Fibroblast of lung (primary cell): ENCODE results near the gene MOCS3. TPM values are rescaled to one million over a fixed set of nuclear protein-coding genes. Genes with fewer than 3 reads are reported as not detected.
A peak's percentile ranks its signal among the peaks of the same experiment; 100 is the strongest.

ENCODE experiments used
- DNase-seq, 2 donors: peaks; one replicate each; pipeline versions ENCODE4 v3.0.0 to v3.0.0-alpha.2; 2010; ENCODE audit warnings: low read depth in 2 of 2
- H2AFZ ChIP-seq: 2 replicates; pipeline ENCODE4 v1.5.1; 2012; ENCODE audit warnings: low read length, control low read depth, inconsistent platforms
- H3K27ac ChIP-seq: 2 replicates; pipeline ENCODE4 v1.5.1; 2011; ENCODE audit warnings: low read length, control low read depth; ENCODE audit not compliant: insufficient read depth
- H3K27me3 ChIP-seq: 2 replicates; pipeline ENCODE4 v1.5.1; 2011; ENCODE audit warnings: mild to moderate bottlenecking, low read length; ENCODE audit not compliant: control insufficient read depth, insufficient read depth
- H3K36me3 ChIP-seq: 2 replicates; pipeline ENCODE4 v1.5.1; 2011; ENCODE audit warnings: low read length; ENCODE audit not compliant: control insufficient read depth, insufficient read depth
- H3K4me1 ChIP-seq: 2 replicates; pipeline ENCODE4 v1.5.1; 2011; ENCODE audit warnings: low read length; ENCODE audit not compliant: control insufficient read depth, insufficient read depth; ENCODE audit errors: extremely low read depth
- H3K4me2 ChIP-seq: 2 replicates; pipeline ENCODE4 v1.5.1; 2011; ENCODE audit warnings: low read length, control low read depth; ENCODE audit not compliant: insufficient read depth; ENCODE audit errors: extremely low read depth
- H3K4me3 ChIP-seq, 4 experiments: fragments of 200-600 bp in 1 of 4; sonication (generic) in 1 of 4; replicated peaks in 1 of 4; 2 replicates each; pipeline ENCODE4 v1.5.1; 2011 to 2016; ENCODE audit warnings: low read length in 4 of 4, low read depth in 3 of 4, mild to moderate bottlenecking in 3 of 4, control low read depth in 2 of 4, inconsistent platforms in 1 of 4, mixed read lengths in 1 of 4; ENCODE audit not compliant: insufficient read depth in 1 of 4; ENCODE audit errors: control extremely low read depth in 1 of 4
- H3K79me2 ChIP-seq: 2 replicates; pipeline ENCODE4 v1.5.1; 2012; ENCODE audit warnings: mild to moderate bottlenecking, low read length, inconsistent platforms; ENCODE audit not compliant: control insufficient read depth, insufficient read depth
- H3K9ac ChIP-seq: 2 replicates; pipeline ENCODE4 v1.5.1; 2011; ENCODE audit warnings: mild to moderate bottlenecking, low read length, control low read depth; ENCODE audit not compliant: insufficient read depth
- H3K9me3 ChIP-seq: 2 replicates; pipeline ENCODE4 v1.5.1; 2012; ENCODE audit warnings: low read depth, low read length; ENCODE audit not compliant: control insufficient read depth, insufficient read depth
- H4K20me1 ChIP-seq: 2 replicates; pipeline ENCODE4 v1.5.1; 2011; ENCODE audit warnings: low read length; ENCODE audit not compliant: control insufficient read depth, insufficient read depth; ENCODE audit errors: extremely low read depth
- EZH2 ChIP-seq: IDR thresholded peaks from 2 replicates; pipeline ENCODE4 v1.5.1; 2012; ENCODE audit warnings: low read length, control low read depth, mild to moderate bottlenecking; ENCODE audit errors: missing control alignments
- polyA plus RNA-seq, 2 donors: library from polyadenylated mRNA; depleted of rRNA in 1 of 2; stranded (reverse) in 1 of 2; unstranded in 1 of 2; fragments of >200 nt; gene quantifications; 2 replicates each; pipeline ENCODE4 v1.2.1, GENCODE V29; 2011 to 2012; ENCODE audit warnings: missing spikeins in 1 of 2
- total RNA-seq: library from RNA; depleted of rRNA; stranded (reverse); fragments of >200 nt; gene quantifications from 2 replicates; pipeline ENCODE4 v1.2.1, GENCODE V29; 2014
- TF ChIP-seq, protein P1 (sequence below), 2 donors: IDR thresholded peaks in 1 of 2; conservative IDR thresholded peaks in 1 of 2; 1 replicate in 1 of 2; 2 replicates in 1 of 2; pipeline ENCODE4 v1.5.1; 2011 to 2012; ENCODE audit warnings: low read length in 2 of 2, control low read depth in 1 of 2, inconsistent platforms in 1 of 2, low read depth in 1 of 2, mild to moderate bottlenecking in 1 of 2

MOCS3 gene
- total and polyA plus RNA-seq, 2 donors (not counting 1 experiment from before 2014, with no cell fraction given): 3.7 to 10.1 TPM

DNA sequence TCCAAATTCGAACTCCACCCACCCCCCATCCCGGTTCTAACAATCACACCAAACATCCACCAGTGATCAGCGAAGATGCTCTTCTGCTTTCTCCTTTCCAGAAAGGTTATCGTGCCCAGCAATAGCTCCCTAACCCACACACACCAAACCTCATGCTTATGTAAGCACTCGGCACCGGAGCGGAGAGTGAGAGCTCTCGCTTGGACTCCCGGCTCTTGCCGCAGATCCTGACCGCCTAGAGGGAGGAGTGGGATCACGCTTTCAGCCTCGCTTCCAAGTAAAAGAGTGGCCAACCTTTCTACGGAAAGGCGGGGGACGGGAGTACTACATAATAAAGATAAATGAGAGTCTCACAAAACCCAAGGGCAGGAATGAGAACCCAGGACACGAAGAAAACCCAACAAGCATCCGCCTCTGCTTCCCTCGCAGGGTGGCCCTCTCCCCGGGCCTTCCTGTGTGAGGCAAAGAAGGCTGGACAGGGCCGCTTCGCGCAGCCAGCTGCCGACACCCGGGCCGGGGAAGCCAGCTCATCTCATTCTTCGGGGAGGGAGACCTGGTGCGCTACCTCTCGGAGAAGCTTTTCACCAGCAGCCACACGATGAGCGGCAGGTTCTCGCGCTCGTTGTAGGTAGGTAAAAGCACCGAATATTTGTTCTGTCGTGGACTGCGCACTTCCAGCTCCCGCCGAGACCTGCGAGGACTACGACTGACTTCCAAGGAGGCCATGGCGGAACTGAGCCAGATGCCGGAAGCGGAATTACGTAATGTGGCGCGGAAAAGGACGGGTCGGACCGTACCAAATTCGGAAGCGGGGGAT, 612 bp upstream of the MOCS3 start, which contains the start of gene DPM1:
TSS of gene DPM1 (minus strand) at position 735 of the 817 bp plus-strand sequence. CDS start at position 726, 9 bp downstream.
- H3K79me2 ChIP-seq: peaks cover 73% of the 10 kb centered on the region

GRCh38 chr20:50959543-50960126, 1.0 kb downstream of the MOCS3 start:
- no peak for DNase-seq
- H3K4me3 ChIP-seq: peak overlapping the region; percentile 55 to 97 (median 84)
- peak overlapping the region; percentile 97 for H3K9ac ChIP-seq
- peaks cover 58% of the 10 kb centered on the region for H3K79me2 ChIP-seq
- TF ChIP-seq EZH2: no peak
- TF ChIP-seq, protein P1, sequence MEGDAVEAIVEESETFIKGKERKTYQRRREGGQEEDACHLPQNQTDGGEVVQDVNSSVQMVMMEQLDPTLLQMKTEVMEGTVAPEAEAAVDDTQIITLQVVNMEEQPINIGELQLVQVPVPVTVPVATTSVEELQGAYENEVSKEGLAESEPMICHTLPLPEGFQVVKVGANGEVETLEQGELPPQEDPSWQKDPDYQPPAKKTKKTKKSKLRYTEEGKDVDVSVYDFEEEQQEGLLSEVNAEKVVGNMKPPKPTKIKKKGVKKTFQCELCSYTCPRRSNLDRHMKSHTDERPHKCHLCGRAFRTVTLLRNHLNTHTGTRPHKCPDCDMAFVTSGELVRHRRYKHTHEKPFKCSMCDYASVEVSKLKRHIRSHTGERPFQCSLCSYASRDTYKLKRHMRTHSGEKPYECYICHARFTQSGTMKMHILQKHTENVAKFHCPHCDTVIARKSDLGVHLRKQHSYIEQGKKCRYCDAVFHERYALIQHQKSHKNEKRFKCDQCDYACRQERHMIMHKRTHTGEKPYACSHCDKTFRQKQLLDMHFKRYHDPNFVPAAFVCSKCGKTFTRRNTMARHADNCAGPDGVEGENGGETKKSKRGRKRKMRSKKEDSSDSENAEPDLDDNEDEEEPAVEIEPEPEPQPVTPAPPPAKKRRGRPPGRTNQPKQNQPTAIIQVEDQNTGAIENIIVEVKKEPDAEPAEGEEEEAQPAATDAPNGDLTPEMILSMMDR (conservative IDR thresholded peaks at IDR 0.05 in 1 of 2, IDR thresholded peaks at IDR 0.05 in 1 of 2; ENCODE audit: low read depth in 1 of 2, low read length in 2 of 2): no peak
- H4K20me1 ChIP-seq: no peaks in the 10 kb centered on the region
- H3K4me1 ChIP-seq: peaks cover 3% of the 10 kb centered on the region
- no peaks in the 10 kb centered on the region for H3K9me3 ChIP-seq
- no peaks in the 10 kb centered on the region for H3K27me3 ChIP-seq
- H3K4me2 ChIP-seq: peak overlapping the region; percentile 99
- H3K36me3 ChIP-seq: no peaks in the 10 kb centered on the region
- H2AFZ ChIP-seq: no peak overlapping the region
- peak overlapping the region; percentile 93 for H3K27ac ChIP-seq

More for the DNA sequence above, 612 bp upstream of the MOCS3 start, which contains the start of gene DPM1:
- Histone ChIP-seq H2AFZ (peak within 1 kb of the TSS; percentile 84), H3K27me3 (no peaks in the 10 kb centered on the region), H3K4me2 (peak within 1 kb of the TSS; percentile 99), H3K9ac (peak within 1 kb of the TSS; percentile 97), H3K4me3 (peak within 1 kb of the TSS; percentile 55 to 97 (median 84)), H4K20me1 (no peaks in the 10 kb centered on the region), H3K27ac (peak within 1 kb of the TSS; percentile 93), H3K36me3 (no peaks in the 10 kb centered on the region), H3K4me1 (peaks cover 3% of the 10 kb centered on the region), H3K9me3 (no peaks in the 10 kb centered on the region)
- DNase-seq: peak; percentile 15 to 30
- no peak for TF ChIP-seq EZH2
- TF ChIP-seq, protein P1 (conservative IDR thresholded peaks at IDR 0.05 in 1 of 2, IDR thresholded peaks at IDR 0.05 in 1 of 2; ENCODE audit: low read depth in 1 of 2, low read length in 2 of 2): no peak

DNA sequence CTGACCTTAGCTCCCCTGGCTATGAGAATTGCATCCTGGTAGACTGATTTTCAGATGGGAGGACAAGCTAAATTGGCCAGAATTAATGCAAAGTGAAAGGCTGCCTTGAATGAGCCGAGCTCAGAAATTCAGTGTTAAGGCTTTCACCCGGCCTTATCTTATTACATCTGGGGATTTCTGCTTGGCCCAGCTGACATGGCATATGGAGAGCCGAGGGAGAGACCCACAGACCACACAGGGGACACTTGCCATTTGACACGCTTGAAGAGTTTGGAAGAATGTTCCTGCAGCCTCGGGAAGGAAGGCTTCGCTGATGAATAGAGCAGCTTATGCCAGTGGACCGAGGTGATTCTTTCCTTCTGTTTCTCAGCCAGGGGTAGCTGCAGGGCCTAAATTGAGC, 9.0 kb downstream of the MOCS3 start:
- no peak overlapping the region for H3K4me3 ChIP-seq
- H3K4me2 ChIP-seq: no peak overlapping the region
- no peaks in the 10 kb centered on the region for H3K9me3 ChIP-seq
- H3K4me1 ChIP-seq: no peaks in the 10 kb centered on the region
- TF ChIP-seq, protein P1 (conservative IDR thresholded peaks at IDR 0.05 in 1 of 2, IDR thresholded peaks at IDR 0.05 in 1 of 2; ENCODE audit: low read depth in 1 of 2, low read length in 2 of 2): no peak
- no peak overlapping the region for H3K9ac ChIP-seq
- no peaks in the 10 kb centered on the region for H3K79me2 ChIP-seq
- H3K27me3 ChIP-seq: peaks cover 3% of the 10 kb centered on the region
- no peak overlapping the region for H2AFZ ChIP-seq
- H3K27ac ChIP-seq: no peak overlapping the region
- peak in 1 of 2 donors; percentile 45 for DNase-seq
- H3K36me3 ChIP-seq: no peaks in the 10 kb centered on the region
- no peaks in the 10 kb centered on the region for H4K20me1 ChIP-seq
